Measurements from ENCODE around the gene DLX1. TPM values are rescaled to one million over a fixed set of nuclear protein-coding genes. Genes with fewer than 3 reads are reported as not detected.

DLX1 gene
- total and polyA plus RNA-seq, 2 of the 8 experiments (the other 6 are each of a cell fraction or from before 2014, with no cell fraction given), result 0.11 TPM; not detected in 1

GRCh38 chr2:172107690-172108586 is 22.6 kb downstream of the DLX1 start (continued):
- TF ChIP-seq CHD7 (IDR thresholded peaks at IDR 0.05; ENCODE audit: insufficient replicate concordance, low read length) (no peak), FOSL1 (IDR thresholded peaks at IDR 0.05; ENCODE audit: insufficient read depth, low read depth, low read length) (no peak), YY1 (IDR thresholded peaks at IDR 0.05; ENCODE audit: low read depth, low read length) (no peak), E2F6 (IDR thresholded peaks at IDR 0.05) (peak; percentile 96), MAX (IDR thresholded peaks at IDR 0.05) (peak; percentile 81), RXRA (IDR thresholded peaks at IDR 0.05; ENCODE audit: insufficient read depth, low read depth, low read length) (no peak), CTBP2 (IDR thresholded peaks at IDR 0.05; ENCODE audit: borderline replicate concordance, insufficient read depth, insufficient read length, low read length) (no peak), SIRT6 (IDR thresholded peaks at IDR 0.05; ENCODE audit: low read length) (no peak)

Data from H1 (cell line).